ENCODE measurements around the gene DGKQ.

DNA sequence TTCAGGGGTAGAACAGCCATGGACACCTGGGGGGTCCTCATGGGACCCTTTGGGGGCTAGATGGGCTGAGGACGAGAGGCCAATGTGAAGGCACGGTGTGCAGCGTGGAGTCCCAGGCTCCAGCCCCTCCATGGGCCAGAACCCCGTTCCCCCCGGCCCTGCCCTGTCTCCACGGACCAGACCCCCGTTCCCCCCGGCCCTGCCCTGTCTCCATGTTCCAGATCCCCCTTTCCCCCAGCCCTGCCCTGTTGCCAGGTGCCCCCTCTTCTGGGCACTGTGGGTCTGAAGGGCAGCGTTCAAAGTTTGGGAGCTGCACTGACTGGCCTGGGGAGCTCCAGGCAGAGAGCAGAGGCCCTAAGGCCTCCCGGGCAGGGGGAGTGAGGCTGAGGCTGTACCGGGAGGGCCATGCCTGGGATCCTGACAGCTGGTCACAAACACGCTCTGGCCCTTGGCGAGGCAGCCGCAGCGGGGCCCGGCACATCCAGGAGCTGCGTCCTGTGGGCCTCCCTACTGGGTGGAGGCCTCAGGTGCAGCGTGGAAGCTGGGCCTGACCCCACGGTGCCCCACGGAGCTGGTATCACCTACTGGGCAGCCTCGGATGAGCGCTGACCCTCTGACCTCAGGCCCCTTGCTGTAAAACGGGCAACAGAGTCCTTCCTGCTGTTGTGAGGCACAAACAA, 8.9 kb downstream of the DGKQ start:
- TF ChIP-seq, protein P1, sequence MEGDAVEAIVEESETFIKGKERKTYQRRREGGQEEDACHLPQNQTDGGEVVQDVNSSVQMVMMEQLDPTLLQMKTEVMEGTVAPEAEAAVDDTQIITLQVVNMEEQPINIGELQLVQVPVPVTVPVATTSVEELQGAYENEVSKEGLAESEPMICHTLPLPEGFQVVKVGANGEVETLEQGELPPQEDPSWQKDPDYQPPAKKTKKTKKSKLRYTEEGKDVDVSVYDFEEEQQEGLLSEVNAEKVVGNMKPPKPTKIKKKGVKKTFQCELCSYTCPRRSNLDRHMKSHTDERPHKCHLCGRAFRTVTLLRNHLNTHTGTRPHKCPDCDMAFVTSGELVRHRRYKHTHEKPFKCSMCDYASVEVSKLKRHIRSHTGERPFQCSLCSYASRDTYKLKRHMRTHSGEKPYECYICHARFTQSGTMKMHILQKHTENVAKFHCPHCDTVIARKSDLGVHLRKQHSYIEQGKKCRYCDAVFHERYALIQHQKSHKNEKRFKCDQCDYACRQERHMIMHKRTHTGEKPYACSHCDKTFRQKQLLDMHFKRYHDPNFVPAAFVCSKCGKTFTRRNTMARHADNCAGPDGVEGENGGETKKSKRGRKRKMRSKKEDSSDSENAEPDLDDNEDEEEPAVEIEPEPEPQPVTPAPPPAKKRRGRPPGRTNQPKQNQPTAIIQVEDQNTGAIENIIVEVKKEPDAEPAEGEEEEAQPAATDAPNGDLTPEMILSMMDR (IDR thresholded peaks at IDR 0.05) = no peak
- TF ChIP-seq POLR2A (IDR thresholded peaks at IDR 0.05) = no peak
